Measurements from ENCODE around the gene EFCC1. TPM values are rescaled to one million over a fixed set of nuclear protein-coding genes. Genes with fewer than 3 reads are reported as not detected.

The EFCC1 gene
- total and polyA plus RNA-seq, 2 of the 13 experiments (the other 11 are each of a cell fraction or from before 2014, with no cell fraction given), result not detected

DNA sequence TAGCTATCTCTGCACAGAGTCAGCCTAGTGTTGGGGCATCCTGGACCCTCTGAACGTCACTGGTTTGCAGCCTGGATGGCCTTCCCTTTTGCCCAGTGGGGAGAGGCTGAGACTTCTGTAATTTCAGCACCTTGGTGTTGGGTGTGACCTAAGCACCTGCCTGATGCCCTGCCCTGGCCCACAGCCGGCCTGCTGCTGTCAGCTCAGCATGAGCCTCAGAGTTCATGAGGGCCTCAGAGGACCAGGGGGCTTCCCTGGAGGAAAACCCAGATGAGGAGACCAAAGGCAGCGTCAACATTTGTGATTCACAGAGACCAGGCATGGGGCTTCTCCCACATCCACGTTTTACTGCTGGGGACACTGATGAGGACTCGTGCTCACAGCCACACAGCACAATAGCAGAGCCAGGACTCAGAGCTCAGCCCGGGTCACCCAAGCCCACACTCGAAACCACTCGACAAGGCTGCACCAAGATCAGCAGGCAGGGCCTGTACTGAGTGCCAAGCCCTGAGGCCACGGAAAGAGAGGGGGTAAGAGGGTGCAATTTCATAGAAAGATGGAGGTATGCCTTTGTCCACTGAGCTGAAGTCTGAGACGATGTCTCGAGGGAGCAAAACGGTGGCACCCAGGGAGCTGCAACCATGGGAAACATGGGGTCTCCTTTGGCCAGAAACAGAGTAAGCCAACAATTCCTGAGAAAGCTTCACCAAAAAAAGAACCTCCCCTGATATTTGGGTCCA lies 49.6 kb downstream of the EFCC1 start (continued):
- TF ChIP-seq, protein P1, sequence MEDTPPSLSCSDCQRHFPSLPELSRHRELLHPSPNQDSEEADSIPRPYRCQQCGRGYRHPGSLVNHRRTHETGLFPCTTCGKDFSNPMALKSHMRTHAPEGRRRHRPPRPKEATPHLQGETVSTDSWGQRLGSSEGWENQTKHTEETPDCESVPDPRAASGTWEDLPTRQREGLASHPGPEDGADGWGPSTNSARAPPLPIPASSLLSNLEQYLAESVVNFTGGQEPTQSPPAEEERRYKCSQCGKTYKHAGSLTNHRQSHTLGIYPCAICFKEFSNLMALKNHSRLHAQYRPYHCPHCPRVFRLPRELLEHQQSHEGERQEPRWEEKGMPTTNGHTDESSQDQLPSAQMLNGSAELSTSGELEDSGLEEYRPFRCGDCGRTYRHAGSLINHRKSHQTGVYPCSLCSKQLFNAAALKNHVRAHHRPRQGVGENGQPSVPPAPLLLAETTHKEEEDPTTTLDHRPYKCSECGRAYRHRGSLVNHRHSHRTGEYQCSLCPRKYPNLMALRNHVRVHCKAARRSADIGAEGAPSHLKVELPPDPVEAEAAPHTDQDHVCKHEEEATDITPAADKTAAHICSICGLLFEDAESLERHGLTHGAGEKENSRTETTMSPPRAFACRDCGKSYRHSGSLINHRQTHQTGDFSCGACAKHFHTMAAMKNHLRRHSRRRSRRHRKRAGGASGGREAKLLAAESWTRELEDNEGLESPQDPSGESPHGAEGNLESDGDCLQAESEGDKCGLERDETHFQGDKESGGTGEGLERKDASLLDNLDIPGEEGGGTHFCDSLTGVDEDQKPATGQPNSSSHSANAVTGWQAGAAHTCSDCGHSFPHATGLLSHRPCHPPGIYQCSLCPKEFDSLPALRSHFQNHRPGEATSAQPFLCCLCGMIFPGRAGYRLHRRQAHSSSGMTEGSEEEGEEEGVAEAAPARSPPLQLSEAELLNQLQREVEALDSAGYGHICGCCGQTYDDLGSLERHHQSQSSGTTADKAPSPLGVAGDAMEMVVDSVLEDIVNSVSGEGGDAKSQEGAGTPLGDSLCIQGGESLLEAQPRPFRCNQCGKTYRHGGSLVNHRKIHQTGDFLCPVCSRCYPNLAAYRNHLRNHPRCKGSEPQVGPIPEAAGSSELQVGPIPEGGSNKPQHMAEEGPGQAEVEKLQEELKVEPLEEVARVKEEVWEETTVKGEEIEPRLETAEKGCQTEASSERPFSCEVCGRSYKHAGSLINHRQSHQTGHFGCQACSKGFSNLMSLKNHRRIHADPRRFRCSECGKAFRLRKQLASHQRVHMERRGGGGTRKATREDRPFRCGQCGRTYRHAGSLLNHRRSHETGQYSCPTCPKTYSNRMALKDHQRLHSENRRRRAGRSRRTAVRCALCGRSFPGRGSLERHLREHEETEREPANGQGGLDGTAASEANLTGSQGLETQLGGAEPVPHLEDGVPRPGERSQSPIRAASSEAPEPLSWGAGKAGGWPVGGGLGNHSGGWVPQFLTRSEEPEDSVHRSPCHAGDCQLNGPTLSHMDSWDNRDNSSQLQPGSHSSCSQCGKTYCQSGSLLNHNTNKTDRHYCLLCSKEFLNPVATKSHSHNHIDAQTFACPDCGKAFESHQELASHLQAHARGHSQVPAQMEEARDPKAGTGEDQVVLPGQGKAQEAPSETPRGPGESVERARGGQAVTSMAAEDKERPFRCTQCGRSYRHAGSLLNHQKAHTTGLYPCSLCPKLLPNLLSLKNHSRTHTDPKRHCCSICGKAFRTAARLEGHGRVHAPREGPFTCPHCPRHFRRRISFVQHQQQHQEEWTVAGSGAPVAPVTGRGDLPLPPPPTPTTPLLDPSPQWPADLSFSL (CRISPR knock-in tag; IDR thresholded peaks at IDR 0.05), result no peak
- TF ChIP-seq ZNF224 (CRISPR knock-in tag; IDR thresholded peaks at IDR 0.05), result no peak
- TF ChIP-seq, protein P2, sequence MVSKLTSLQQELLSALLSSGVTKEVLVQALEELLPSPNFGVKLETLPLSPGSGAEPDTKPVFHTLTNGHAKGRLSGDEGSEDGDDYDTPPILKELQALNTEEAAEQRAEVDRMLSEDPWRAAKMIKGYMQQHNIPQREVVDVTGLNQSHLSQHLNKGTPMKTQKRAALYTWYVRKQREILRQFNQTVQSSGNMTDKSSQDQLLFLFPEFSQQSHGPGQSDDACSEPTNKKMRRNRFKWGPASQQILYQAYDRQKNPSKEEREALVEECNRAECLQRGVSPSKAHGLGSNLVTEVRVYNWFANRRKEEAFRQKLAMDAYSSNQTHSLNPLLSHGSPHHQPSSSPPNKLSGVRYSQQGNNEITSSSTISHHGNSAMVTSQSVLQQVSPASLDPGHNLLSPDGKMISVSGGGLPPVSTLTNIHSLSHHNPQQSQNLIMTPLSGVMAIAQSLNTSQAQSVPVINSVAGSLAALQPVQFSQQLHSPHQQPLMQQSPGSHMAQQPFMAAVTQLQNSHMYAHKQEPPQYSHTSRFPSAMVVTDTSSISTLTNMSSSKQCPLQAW (CRISPR knock-in tag; IDR thresholded peaks at IDR 0.05), result no peak
- TF ChIP-seq SNAI1 (CRISPR knock-in tag; IDR thresholded peaks at IDR 0.05; ENCODE audit: borderline replicate concordance), result no peak
- no peak for TF ChIP-seq PHF5A (CRISPR knock-in tag; IDR thresholded peaks at IDR 0.05; ENCODE audit: low read depth, unreplicated experiment)
- TF ChIP-seq PHB2 (IDR thresholded peaks at IDR 0.05; ENCODE audit: partially characterized antibody), result no peak
- no peak for TF ChIP-seq NAIF1 (CRISPR knock-in tag; IDR thresholded peaks at IDR 0.05; ENCODE audit: borderline replicate concordance)
- no peak for TF ChIP-seq NR2F2 (IDR thresholded peaks at IDR 0.05; ENCODE audit: borderline replicate concordance, low read depth)
- TF ChIP-seq CENPT (CRISPR knock-in tag; IDR thresholded peaks at IDR 0.05; ENCODE audit: low read depth), result no peak
- TF ChIP-seq ZNF563 (CRISPR knock-in tag; IDR thresholded peaks at IDR 0.05), result no peak

All from HepG2 (cell line).